Measurements from ENCODE around the gene ZNF576.

The ZNF576 gene

DNA sequence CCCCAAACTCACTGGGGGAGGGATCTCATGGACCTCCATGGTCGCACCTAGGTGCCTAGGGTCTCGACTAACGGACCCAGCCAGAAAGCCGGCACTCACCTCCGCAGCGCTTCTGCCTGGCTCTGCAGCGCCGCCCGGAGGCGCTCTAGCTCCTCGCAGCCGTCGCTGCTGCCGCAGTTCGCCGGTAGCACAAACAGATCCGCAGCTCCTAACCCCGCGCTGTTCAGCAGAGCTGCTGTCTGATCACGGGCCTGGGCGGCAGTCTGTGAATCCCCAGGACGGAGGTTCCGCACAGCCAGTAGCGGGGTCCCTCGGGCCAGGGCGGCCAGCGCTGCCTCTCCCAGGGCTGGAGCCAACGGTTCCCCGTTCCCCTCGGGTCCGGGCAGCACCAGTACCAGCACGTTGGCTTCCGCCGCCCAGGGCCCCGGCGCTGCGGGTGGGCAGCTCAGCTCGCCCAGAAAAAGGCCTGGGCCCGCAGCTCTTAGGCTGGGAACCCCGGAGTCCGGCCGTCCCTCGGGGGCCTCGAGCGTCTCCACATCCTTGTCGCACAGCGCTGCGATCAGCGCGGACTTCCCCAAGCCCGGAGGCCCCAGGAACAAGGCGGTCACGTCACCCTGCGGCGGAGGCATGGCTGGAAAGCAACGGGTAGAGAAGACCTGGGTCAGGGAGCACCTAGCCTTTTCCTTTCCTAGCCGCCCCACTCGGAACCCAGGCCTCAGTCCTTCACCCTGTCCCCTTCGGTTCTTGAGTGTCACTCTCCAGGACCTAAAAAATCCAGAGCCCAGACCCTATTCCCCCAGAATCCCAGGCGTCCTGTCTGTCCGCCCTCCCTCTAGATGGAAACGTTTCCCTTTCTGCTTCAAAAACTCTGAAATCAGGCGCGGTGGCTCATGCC lies 1.4 kb upstream of the ZNF576 start:
- Mint-ChIP-seq H3K36me3 (ENCODE audit: low read depth) (peaks cover 23% of the 10 kb centered on the region), H3K9me3 (no peaks in the 10 kb centered on the region), H3K4me3 (peak overlapping the region; percentile 95), H3K27ac (peak overlapping the region; percentile 100), H3K27me3 (ENCODE audit: low read depth, poor library complexity) (no peaks in the 10 kb centered on the region), H3K4me1 (peaks cover 35% of the 10 kb centered on the region)
- peak; percentile 66 for DNase-seq
- TF ChIP-seq, protein P1, sequence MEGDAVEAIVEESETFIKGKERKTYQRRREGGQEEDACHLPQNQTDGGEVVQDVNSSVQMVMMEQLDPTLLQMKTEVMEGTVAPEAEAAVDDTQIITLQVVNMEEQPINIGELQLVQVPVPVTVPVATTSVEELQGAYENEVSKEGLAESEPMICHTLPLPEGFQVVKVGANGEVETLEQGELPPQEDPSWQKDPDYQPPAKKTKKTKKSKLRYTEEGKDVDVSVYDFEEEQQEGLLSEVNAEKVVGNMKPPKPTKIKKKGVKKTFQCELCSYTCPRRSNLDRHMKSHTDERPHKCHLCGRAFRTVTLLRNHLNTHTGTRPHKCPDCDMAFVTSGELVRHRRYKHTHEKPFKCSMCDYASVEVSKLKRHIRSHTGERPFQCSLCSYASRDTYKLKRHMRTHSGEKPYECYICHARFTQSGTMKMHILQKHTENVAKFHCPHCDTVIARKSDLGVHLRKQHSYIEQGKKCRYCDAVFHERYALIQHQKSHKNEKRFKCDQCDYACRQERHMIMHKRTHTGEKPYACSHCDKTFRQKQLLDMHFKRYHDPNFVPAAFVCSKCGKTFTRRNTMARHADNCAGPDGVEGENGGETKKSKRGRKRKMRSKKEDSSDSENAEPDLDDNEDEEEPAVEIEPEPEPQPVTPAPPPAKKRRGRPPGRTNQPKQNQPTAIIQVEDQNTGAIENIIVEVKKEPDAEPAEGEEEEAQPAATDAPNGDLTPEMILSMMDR (IDR thresholded peaks at IDR 0.05): peak; percentile 78

DNA sequence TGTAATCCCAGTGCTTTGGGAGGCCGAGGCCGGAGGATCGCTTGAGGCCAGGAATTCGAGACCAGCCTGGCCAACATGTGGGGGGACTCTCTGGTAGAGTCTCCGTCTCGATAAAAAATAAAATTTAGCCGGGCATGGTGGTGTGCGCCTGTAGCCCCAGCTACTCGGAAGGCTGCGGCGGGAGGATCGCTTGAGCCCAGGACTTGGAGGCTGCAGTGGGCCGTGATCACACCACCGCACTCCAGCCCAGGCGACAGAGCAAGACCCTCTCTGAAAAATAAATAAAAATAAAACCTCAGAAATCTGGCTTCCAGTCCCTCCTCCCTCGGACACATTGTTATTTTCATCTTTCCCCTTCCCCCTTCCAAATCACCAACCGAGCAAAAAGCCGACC lies 793 bp upstream of the ZNF576 start:
- Mint-ChIP-seq H3K4me3 (peak overlapping the region; percentile 95), H3K36me3 (ENCODE audit: low read depth) (peaks cover 19% of the 10 kb centered on the region), H3K27ac (peak overlapping the region; percentile 100), H3K9me3 (no peaks in the 10 kb centered on the region), H3K27me3 (ENCODE audit: low read depth, poor library complexity) (no peaks in the 10 kb centered on the region), H3K4me1 (peaks cover 35% of the 10 kb centered on the region)
- TF ChIP-seq, protein P1 (IDR thresholded peaks at IDR 0.05): no peak
- DNase-seq: no peak

DNA sequence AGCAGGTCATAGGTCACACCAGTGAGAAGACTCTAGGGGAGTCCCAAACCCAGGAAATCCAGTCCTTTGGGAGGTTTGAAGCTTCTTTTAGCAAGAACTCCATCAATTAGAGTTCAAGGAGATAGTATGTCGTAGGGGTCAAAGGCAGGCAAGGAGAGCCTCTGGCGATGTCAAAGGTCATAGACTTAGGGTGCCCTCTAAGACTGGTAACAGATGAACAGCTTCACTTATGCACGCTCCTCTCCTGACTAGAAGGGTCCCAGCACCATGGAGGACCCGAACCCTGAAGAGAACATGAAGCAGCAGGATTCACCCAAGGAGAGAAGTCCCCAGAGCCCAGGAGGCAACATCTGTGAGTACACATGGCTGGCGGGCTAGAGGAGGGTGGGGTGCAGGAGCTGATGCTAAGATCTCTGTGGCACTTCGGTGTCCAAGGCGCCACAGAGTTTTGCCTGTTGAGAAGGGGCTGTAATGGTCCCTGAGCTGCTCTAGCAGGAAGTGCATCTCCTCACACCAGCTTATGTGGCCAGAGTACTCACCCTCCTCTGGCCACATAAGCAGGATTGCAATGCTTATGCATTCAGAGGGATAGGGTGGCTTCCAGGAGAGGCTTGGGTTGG lies 557 bp downstream of the ZNF576 start:
- peak overlapping the region; percentile 100 for H3K27ac Mint-ChIP-seq

DNA sequence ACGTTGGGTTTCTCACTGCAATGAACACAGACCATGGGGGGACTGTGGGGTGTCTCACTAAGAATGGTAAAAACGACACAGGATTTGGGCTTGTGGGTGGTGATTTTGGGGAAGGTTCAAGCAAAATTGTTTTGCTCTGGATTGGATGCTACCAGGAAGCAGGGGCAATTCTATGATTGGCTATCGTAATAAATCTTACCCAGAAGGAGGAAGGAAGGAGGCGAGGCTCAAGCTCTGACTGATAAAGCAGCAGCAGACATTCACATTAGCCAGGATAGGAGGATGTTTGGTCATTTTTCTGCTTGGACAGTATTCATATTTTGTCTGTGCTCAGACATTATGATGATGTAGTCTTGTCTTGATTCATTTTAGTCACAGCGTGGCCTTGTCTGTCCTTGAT lies 1.5 kb downstream of the ZNF576 start:
- no peaks in the 10 kb centered on the region for H3K27me3 Mint-ChIP-seq (ENCODE audit: low read depth, poor library complexity)
- H3K9me3 Mint-ChIP-seq: no peaks in the 10 kb centered on the region
- H3K36me3 Mint-ChIP-seq (ENCODE audit: low read depth): peaks cover 16% of the 10 kb centered on the region
- H3K4me1 Mint-ChIP-seq: peaks cover 35% of the 10 kb centered on the region
- DNase-seq: no peak
- TF ChIP-seq, protein P1 (IDR thresholded peaks at IDR 0.05): no peak
- H3K27ac Mint-ChIP-seq: peak overlapping the region; percentile 88
- H3K4me3 Mint-ChIP-seq: peak overlapping the region; percentile 95

More for the DNA sequence above, 557 bp downstream of the ZNF576 start:
- H3K4me3 Mint-ChIP-seq: peak overlapping the region; percentile 95
- no peaks in the 10 kb centered on the region for H3K27me3 Mint-ChIP-seq (ENCODE audit: low read depth, poor library complexity)
- no peak for DNase-seq
- no peaks in the 10 kb centered on the region for H3K9me3 Mint-ChIP-seq
- peaks cover 35% of the 10 kb centered on the region for H3K4me1 Mint-ChIP-seq
- TF ChIP-seq, protein P1 (IDR thresholded peaks at IDR 0.05): no peak
- peaks cover 20% of the 10 kb centered on the region for H3K36me3 Mint-ChIP-seq (ENCODE audit: low read depth)

DNA sequence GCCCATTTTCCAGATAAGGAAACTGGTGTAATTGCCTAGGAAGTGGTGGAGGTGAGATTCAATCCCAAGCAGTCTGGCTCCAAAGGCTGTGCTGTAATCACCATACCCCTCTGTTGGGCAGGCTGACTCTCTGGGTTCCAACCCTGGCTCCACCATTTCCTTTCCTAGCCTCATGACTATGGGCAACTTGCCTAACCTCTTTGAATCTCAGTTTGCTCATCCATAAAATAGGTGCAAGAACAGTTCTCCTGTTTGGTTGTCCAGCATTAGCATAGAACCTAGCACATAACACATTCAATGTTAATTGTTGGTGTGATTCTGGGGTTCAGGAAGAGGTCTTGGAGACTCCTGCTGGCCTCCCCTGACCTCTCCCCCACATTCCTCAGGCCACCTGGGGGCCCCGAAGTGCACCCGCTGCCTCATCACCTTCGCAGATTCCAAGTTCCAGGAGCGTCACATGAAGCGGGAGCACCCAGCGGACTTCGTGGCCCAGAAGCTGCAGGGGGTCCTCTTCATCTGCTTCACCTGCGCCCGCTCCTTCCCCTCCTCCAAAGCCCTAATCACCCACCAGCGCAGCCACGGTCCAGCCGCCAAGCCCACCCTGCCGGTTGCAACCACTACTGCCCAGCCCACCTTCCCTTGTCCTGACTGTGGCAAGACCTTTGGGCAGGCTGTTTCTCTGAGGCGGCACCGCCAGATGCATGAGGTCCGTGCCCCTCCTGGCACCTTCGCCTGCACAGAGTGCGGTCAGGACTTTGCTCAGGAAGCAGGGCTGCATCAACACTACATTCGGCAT lies 2.2 kb downstream of the ZNF576 start:
- TF ChIP-seq, protein P1 (IDR thresholded peaks at IDR 0.05): no peak
- peaks cover 10% of the 10 kb centered on the region for H3K36me3 Mint-ChIP-seq (ENCODE audit: low read depth)
- peak overlapping the region; percentile 60 for H3K4me3 Mint-ChIP-seq
- no peaks in the 10 kb centered on the region for H3K9me3 Mint-ChIP-seq
- no peak overlapping the region for H3K27ac Mint-ChIP-seq
- no peak for DNase-seq
- no peaks in the 10 kb centered on the region for H3K27me3 Mint-ChIP-seq (ENCODE audit: low read depth, poor library complexity)
- peaks cover 29% of the 10 kb centered on the region for H3K4me1 Mint-ChIP-seq
